H1 (cell line): ENCODE measurements around the gene ARTN. TPM values are rescaled to one million over a fixed set of nuclear protein-coding genes. Genes with fewer than 3 reads are reported as not detected.

Source experiments
- CTCF ChIA-PET: fragments of 300-600 bp; sonication (Branson Sonifier 250); formaldehyde crosslinking; loops from one replicate; lab custom pipeline; 2021; ENCODE audit not compliant: partially characterized antibody; lab: Charles Lee
- POLR2A ChIA-PET: fragments of 300-600 bp; sonication (Branson Sonifier 250); formaldehyde crosslinking; loops from one replicate; lab custom pipeline; 2021; ENCODE audit warnings: inconsistent platforms; ENCODE audit not compliant: partially characterized antibody; lab: Charles Lee
- DNase-seq, 2 experiments: peaks; one replicate each; pipeline versions ENCODE4 v3.0.0 to v3.0.0-alpha.2; 2010 to 2022; ENCODE audit warnings: low spot score in 2 of 2, low read depth in 1 of 2, mixed read lengths in 1 of 2
- FAIRE-seq: peaks from 2 replicates; lab custom pipeline; 2011; peaks lifted over from hg19 to GRCh38; lab: Jason Lieb, UNC
- H2AFZ ChIP-seq: 2 replicates; pipeline ENCODE4 v1.8.1; 2012; ENCODE audit warnings: low read length, inconsistent platforms
- H2AK5ac ChIP-seq: 2 replicates; pipeline ENCODE4 v1.6.1; 2013; ENCODE audit warnings: low read depth, low read length
- H2BK120ac ChIP-seq: replicated peaks from 2 replicates; pipeline ENCODE3; 2013; ENCODE audit warnings: low read depth, low read length, inconsistent platforms
- H2BK12ac ChIP-seq: 2 replicates; pipeline ENCODE4 v1.6.1; 2013; ENCODE audit warnings: low read depth, low read length
- H2BK15ac ChIP-seq: 2 replicates; pipeline ENCODE4 v1.6.1; 2013; ENCODE audit warnings: low read length
- H2BK20ac ChIP-seq: 2 replicates; pipeline ENCODE4 v1.6.1; 2013; ENCODE audit warnings: low read length
- H2BK5ac ChIP-seq: 2 replicates; pipeline ENCODE4 v1.6.1; 2013; ENCODE audit warnings: low read depth, low read length
- H3K14ac ChIP-seq: 2 replicates; pipeline ENCODE4 v1.6.1; 2013; ENCODE audit warnings: inconsistent platforms; ENCODE audit not compliant: insufficient read length
- H3K18ac ChIP-seq: 2 replicates; pipeline ENCODE4 v1.6.1; 2013; ENCODE audit warnings: low read length; ENCODE audit errors: extremely low read depth
- H3K23ac ChIP-seq: 2 replicates; pipeline ENCODE4 v1.6.1; 2013; ENCODE audit warnings: inconsistent platforms; ENCODE audit not compliant: insufficient read length
- H3K23me2 ChIP-seq: 2 replicates; pipeline ENCODE4 v1.6.1; 2013; ENCODE audit warnings: low read depth, low read length
- H3K27ac ChIP-seq: 2 replicates; pipeline ENCODE4 v1.6.1; 2011; ENCODE audit warnings: low read depth, low read length, inconsistent platforms
- H3K27me3 ChIP-seq, 4 experiments: replicated peaks in 1 of 4; 1 replicate in 1 of 4; 2 replicates in 3 of 4; pipeline versions ENCODE4 v1.6.1 to v1.8.1; 2011 to 2013; ENCODE audit warnings: low read length in 3 of 4, mild to moderate bottlenecking in 3 of 4, inconsistent platforms in 2 of 4, mixed read lengths in 2 of 4, moderate library complexity in 1 of 4; ENCODE audit not compliant: control insufficient read depth in 3 of 4, insufficient read depth in 3 of 4; ENCODE audit errors: extremely low read depth in 1 of 4
- H3K36me3 ChIP-seq, 4 experiments: 2 replicates each; pipeline versions ENCODE4 v1.6.1 to v1.8.1; 2011 to 2013; ENCODE audit warnings: mild to moderate bottlenecking in 4 of 4, low read length in 3 of 4, moderate library complexity in 2 of 4, control low read depth in 1 of 4, inconsistent platforms in 1 of 4; ENCODE audit not compliant: insufficient read depth in 4 of 4, control insufficient read depth in 2 of 4
- H3K4ac ChIP-seq: replicated peaks from 2 replicates; pipeline ENCODE3; 2013; ENCODE audit warnings: low read length, low read depth, mixed read lengths, inconsistent platforms; ENCODE audit not compliant: insufficient read length
- H3K4me1 ChIP-seq, 4 experiments: replicated peaks in 1 of 4; 1 replicate in 1 of 4; 2 replicates in 3 of 4; pipeline versions ENCODE4 v1.6.1 to v1.8.1; 2011 to 2013; ENCODE audit warnings: low read length in 3 of 4, inconsistent platforms in 2 of 4, mixed read lengths in 1 of 4; ENCODE audit not compliant: insufficient read depth in 4 of 4, control insufficient read depth in 3 of 4
- H3K4me2 ChIP-seq, 2 experiments: 2 replicates each; pipeline versions ENCODE4 v1.6.1 to v1.8.1; 2011 to 2013; ENCODE audit warnings: low read depth in 2 of 2, low read length in 2 of 2, control low read depth in 1 of 2, inconsistent platforms in 1 of 2, mild to moderate bottlenecking in 1 of 2; ENCODE audit not compliant: insufficient read depth in 1 of 2
- H3K4me3 ChIP-seq, 4 experiments: fragments of 200-600, 300-600 bp in 1 of 4; sonication (generic), shearing (Covaris generic), sonication (Bioruptor Twin) in 1 of 4; 2 replicates each; pipeline versions ENCODE4 v1.5.1 to v1.8.1; 2011 to 2016; ENCODE audit warnings: low read length in 4 of 4, low read depth in 3 of 4, control low read depth in 2 of 4, inconsistent platforms in 2 of 4, mild to moderate bottlenecking in 2 of 4, mixed read lengths in 1 of 4, moderate library complexity in 1 of 4; ENCODE audit not compliant: insufficient read depth in 2 of 4; ENCODE audit errors: extremely low read depth in 1 of 4
- H3K56ac ChIP-seq: replicated peaks from 2 replicates; pipeline ENCODE3; 2013; ENCODE audit warnings: low read depth, mild to moderate bottlenecking, mixed read lengths, low read length, inconsistent platforms; ENCODE audit not compliant: insufficient read length
- H3K79me1 ChIP-seq: 2 replicates; pipeline ENCODE4 v1.6.1; 2013; ENCODE audit warnings: low read depth, low read length, control low read depth
- H3K79me2 ChIP-seq, 2 experiments: 2 replicates each; pipeline versions ENCODE4 v1.6.1 to v1.8.1; 2012 to 2013; ENCODE audit warnings: low read length in 2 of 2, mild to moderate bottlenecking in 2 of 2, inconsistent platforms in 1 of 2; ENCODE audit not compliant: insufficient read depth in 2 of 2, control insufficient read depth in 1 of 2
- H3K9ac ChIP-seq, 4 experiments: replicated peaks in 1 of 4; 1 replicate in 1 of 4; 2 replicates in 3 of 4; pipeline versions ENCODE4 v1.6.1 to v1.8.1; 2011 to 2013; ENCODE audit warnings: low read depth in 3 of 4, low read length in 3 of 4, control low read depth in 2 of 4, mild to moderate bottlenecking in 2 of 4, moderate library complexity in 2 of 4, inconsistent platforms in 1 of 4; ENCODE audit errors: extremely low read depth in 1 of 4
- H3K9me3 ChIP-seq, 2 experiments: 2 replicates each; pipeline versions ENCODE4 v1.6.1 to v1.8.1; 2012 to 2013; ENCODE audit warnings: mild to moderate bottlenecking in 2 of 2, moderate library complexity in 2 of 2, control low read depth in 1 of 2, inconsistent platforms in 1 of 2, low read depth in 1 of 2, low read length in 1 of 2, mixed read lengths in 1 of 2; ENCODE audit not compliant: insufficient read depth in 2 of 2
- H4K20me1 ChIP-seq, 2 experiments: replicated peaks in 1 of 2; 2 replicates each; pipeline versions ENCODE3 to v1.8.1; 2011 to 2013; ENCODE audit warnings: inconsistent platforms in 2 of 2, low read length in 2 of 2, mild to moderate bottlenecking in 1 of 2; ENCODE audit not compliant: insufficient read depth in 2 of 2, control insufficient read depth in 1 of 2
- H4K5ac ChIP-seq: 2 replicates; pipeline ENCODE4 v1.6.1; 2013; ENCODE audit warnings: low read length, low read depth, mixed read lengths, inconsistent platforms; ENCODE audit not compliant: insufficient read length
- H4K8ac ChIP-seq: 2 replicates; pipeline ENCODE4 v1.8.0; 2013; ENCODE audit warnings: mild to moderate bottlenecking, moderate library complexity, low read length, inconsistent platforms; ENCODE audit not compliant: insufficient read depth; ENCODE audit errors: extremely low read depth
- H4K91ac ChIP-seq: replicated peaks from 2 replicates; pipeline ENCODE3; 2013; ENCODE audit warnings: low read length, mixed read lengths, inconsistent platforms; ENCODE audit not compliant: insufficient read length
- ATF2 ChIP-seq: IDR thresholded peaks from 2 replicates; pipeline ENCODE4 v1.6.1; 2012; ENCODE audit warnings: low read length, inconsistent platforms
- BCL11A ChIP-seq, 2 experiments: IDR thresholded peaks; one replicate each; pipeline ENCODE4 v1.6.1; 2011; ENCODE audit warnings: low read depth in 2 of 2, low read length in 2 of 2, mild to moderate bottlenecking in 2 of 2
- CTBP2 ChIP-seq: IDR thresholded peaks from 2 replicates; pipeline ENCODE4 v1.7.0; 2011; ENCODE audit warnings: borderline replicate concordance, mild to moderate bottlenecking, moderate library complexity, mixed read lengths, low read length; ENCODE audit not compliant: insufficient read depth, insufficient read length
- GTF2F1 ChIP-seq: IDR thresholded peaks from 2 replicates; pipeline ENCODE4 v1.6.1; 2012; ENCODE audit warnings: low read depth, low read length, improper control_type of control experiment, borderline replicate concordance
- KDM1A ChIP-seq: fragments of 200-600, 300-600 bp; sonication (generic); IDR thresholded peaks from 2 replicates; pipeline ENCODE4 v1.7.1; 2016; ENCODE audit warnings: mild to moderate bottlenecking, low read length, borderline replicate concordance
- TBP ChIP-seq: IDR thresholded peaks from 2 replicates; pipeline ENCODE4 v1.6.1; 2011; ENCODE audit warnings: low read depth, low read length, improper control_type of control experiment
- ZNF274 ChIP-seq: IDR thresholded peaks from 2 replicates; pipeline ENCODE4 v1.7.0; 2012; ENCODE audit warnings: low read length, borderline replicate concordance; ENCODE audit errors: extremely low read depth
- WGBS, 2 experiments: shearing (Covaris generic) in 1 of 2; methylation state at CpG; one replicate each; pipeline versions ENCODE4 v1.1.6 to v1.1.7; 2013 to 2015; ENCODE audit warnings: low lambda C conversion rate in 2 of 2, mixed read lengths in 2 of 2, inconsistent platforms in 1 of 2, low coverage in 1 of 2, missing lambda C conversion rate in 1 of 2; ENCODE audit not compliant: insufficient replicate concordance in 2 of 2, insufficient coverage in 1 of 2, insufficient read length in 1 of 2; ENCODE audit errors: extremely low coverage in 1 of 2, missing lambda C conversion rate in 1 of 2; 5-methylcytosine and 5-hydroxymethylcytosine counted together
- polyA plus RNA-seq, 7 experiments: library from polyadenylated mRNA; depleted of rRNA in 3 of 7; stranded (reverse) in 5 of 7; unstranded in 2 of 7; fragments of >200 nt in 5 of 7; fragments of 200-250 nt in 2 of 7; gene quantifications; 1 replicate in 5 of 7; 2 replicates in 1 of 7; 4 replicates in 1 of 7; pipeline versions ENCODE4 v1.2.1 to v1.2.3, GENCODE V29; 2011 to 2013; ENCODE audit warnings: missing spikeins in 2 of 7, mixed read lengths in 2 of 7
- total RNA-seq: library from RNA; stranded (reverse); fragmentation: NEBNext Ultra II Directional; extraction: Animal tissue kit (Norgen Biotek cat#: 25700); gene quantifications from 2 replicates; pipeline ENCODE4 v1.2.1, GENCODE V29; 2021

The ARTN gene
- total and polyA plus RNA-seq, 2 of the 8 experiments (the other 6 are each of a cell fraction or from before 2014, with no cell fraction given), result 13.5 to 22.7 TPM

- CTCF ChIA-PET, result interaction anchor here (1.0 to 21.8 kb wide), 8 partner anchors 10 to 273 kb away, joined by 3 to 478 read pairs (median 17); partner anchors contain the start of gene ATP6V0B
- no peak overlapping the region for H3K4me3 ChIP-seq
These were observed 52.5 kb downstream of the ARTN start for GRCh38 chr1:43985984-43986595.

More at GRCh38 chr1:43985984-43986595, 52.5 kb downstream of the ARTN start:
- Histone ChIP-seq H2BK5ac (no peak overlapping the region), H2AK5ac (no peak overlapping the region), H3K27me3 (no peaks in the 10 kb centered on the region), H3K36me3 (peaks cover 0 to 19% (median 9%) of the 10 kb centered on the region in 4 experiments; a peak in 4 of 8 replicates), H2BK20ac (no peak overlapping the region), H2BK15ac (no peak overlapping the region), H4K8ac (no peak overlapping the region), H3K56ac (no peak overlapping the region), H3K23me2 (peaks cover 3% of the 10 kb centered on the region; the same call in 1 of the 2 replicates), H3K9me3 (no peaks in the 10 kb centered on the region), H2BK12ac (no peak overlapping the region), H4K5ac (no peak overlapping the region), H3K4me1 (peaks cover 0 to 5% (median 2%) of the 10 kb centered on the region in 4 experiments; a peak in 3 of 7 replicates), H3K14ac (no peak overlapping the region), H4K20me1 (peaks cover 0 to 18% of the 10 kb centered on the region in 2 experiments), H3K79me1 (peaks cover 9% of the 10 kb centered on the region), H4K91ac (no peak overlapping the region), H3K4me2 (no peak overlapping the region), H3K18ac (no peak overlapping the region), H3K4ac (no peak overlapping the region), H3K27ac (no peak overlapping the region), H2AFZ (no peak overlapping the region), H2BK120ac (no peak overlapping the region), H3K9ac (no peak overlapping the region), H3K79me2 (no peaks in the 10 kb centered on the region), H3K23ac (no peak overlapping the region)
- TF ChIP-seq TBP (no peak), ZNF274 (no peak), CTBP2 (no peak), GTF2F1 (no peak), BCL11A (IDR thresholded peaks at IDR 0.05; ENCODE audit: low read depth in 2 of 2, low read length in 2 of 2) (no peak), ATF2 (no peak), KDM1A (no peak)
- WGBS, 2 experiments, result 91% methylated on average over 4 of the region's 4 CpGs; no CpG with 5 or more reads in 1 of the 2 experiments
- FAIRE-seq (no peak), DNase-seq (no peak)
- POLR2A ChIA-PET, result interaction anchor here (1.2 to 13.6 kb wide), 3 partner anchors 10 to 45 kb away, joined by 5 to 189 read pairs (median 47); partner anchors contain the start of genes ATP6V0B, B4GALT2, DPH2 and SLC6A9
